Breast epithelium (tissue), 3 donors: ENCODE results near the gene PCNX2.

Experiments
- POLR2A ChIP-seq: fragments of 450-650 bp; IDR thresholded peaks from one replicate; pipeline ENCODE4 v1.6.1; 2016; ENCODE audit warnings: antibody characterized with exemption, mild to moderate bottlenecking, moderate library complexity
- POLR2AphosphoS5 ChIP-seq, 3 donors: sonication (generic); formaldehyde crosslinking; IDR thresholded peaks; one replicate each; pipeline ENCODE4 v1.6.1; 2017; ENCODE audit warnings: antibody characterized with exemption in 3 of 3
- TF ChIP-seq, protein P1 (sequence below), 3 donors: fragments of 450-650 bp; IDR thresholded peaks; one replicate each; pipeline ENCODE4 v1.5.1; 2016 to 2017; ENCODE audit warnings: antibody characterized with exemption in 3 of 3, mild to moderate bottlenecking in 3 of 3, moderate library complexity in 3 of 3

DNA sequence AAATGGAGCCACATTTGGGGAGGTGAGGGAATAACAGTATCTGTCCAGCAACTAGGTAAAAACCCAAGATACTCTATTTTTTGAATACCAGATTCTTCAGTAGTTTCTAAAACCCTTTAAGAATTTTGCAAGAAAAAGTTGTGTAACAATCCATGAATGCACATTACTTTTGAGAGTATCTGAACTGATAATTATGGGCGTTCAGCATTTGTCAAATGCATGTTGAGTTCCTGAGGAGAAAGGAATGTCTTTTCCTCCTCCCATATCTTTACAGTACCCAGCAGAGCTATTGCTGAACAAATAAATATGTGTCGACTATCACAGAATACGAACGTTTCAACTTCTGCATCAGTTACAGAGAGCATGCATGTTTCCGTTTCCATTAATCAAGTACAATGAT, 104.5 kb downstream of the PCNX2 start:
- TF ChIP-seq, protein P1, sequence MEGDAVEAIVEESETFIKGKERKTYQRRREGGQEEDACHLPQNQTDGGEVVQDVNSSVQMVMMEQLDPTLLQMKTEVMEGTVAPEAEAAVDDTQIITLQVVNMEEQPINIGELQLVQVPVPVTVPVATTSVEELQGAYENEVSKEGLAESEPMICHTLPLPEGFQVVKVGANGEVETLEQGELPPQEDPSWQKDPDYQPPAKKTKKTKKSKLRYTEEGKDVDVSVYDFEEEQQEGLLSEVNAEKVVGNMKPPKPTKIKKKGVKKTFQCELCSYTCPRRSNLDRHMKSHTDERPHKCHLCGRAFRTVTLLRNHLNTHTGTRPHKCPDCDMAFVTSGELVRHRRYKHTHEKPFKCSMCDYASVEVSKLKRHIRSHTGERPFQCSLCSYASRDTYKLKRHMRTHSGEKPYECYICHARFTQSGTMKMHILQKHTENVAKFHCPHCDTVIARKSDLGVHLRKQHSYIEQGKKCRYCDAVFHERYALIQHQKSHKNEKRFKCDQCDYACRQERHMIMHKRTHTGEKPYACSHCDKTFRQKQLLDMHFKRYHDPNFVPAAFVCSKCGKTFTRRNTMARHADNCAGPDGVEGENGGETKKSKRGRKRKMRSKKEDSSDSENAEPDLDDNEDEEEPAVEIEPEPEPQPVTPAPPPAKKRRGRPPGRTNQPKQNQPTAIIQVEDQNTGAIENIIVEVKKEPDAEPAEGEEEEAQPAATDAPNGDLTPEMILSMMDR (IDR thresholded peaks at IDR 0.05): no peak
- no peak for TF ChIP-seq POLR2A
- no peak for TF ChIP-seq POLR2AphosphoS5 (IDR thresholded peaks at IDR 0.05)
